HG03175 (cell line): Measurements from ENCODE around the gene SREBF1.
A peak's percentile ranks its signal among the peaks of the same experiment; 100 is the strongest.

ENCODE experiments used
- ATAC-seq: cut with Tn5 transposase; IDR thresholded peaks from one replicate; pipeline ENCODE4 v1.9.1; 2021; ENCODE audit warnings: mild to moderate bottlenecking, moderate library complexity; ENCODE audit not compliant: unreplicated experiment

Gene SREBF1

GRCh38 chr17:17836818-17837379, at the start of gene SREBF1:
TSS of gene SREBF1 (minus strand) at chr17:17836986. CDS start at chr17:17836817, 169 bp downstream.
- ATAC-seq = peak; percentile 31

GRCh38 chr17:17886226-17886625, 49.4 kb upstream of the SREBF1 start:
- ATAC-seq = no peak

GRCh38 chr17:17884391-17885357, 47.9 kb upstream of the SREBF1 start:
- no peak for ATAC-seq

GRCh38 chr17:17883801-17884200, 47.0 kb upstream of the SREBF1 start:
- no peak for ATAC-seq

- no peak for ATAC-seq
Measured at GRCh38 chr17:17882082-17882581, 45.3 kb upstream of the SREBF1 start.

GRCh38 chr17:17880577-17881196, 43.9 kb upstream of the SREBF1 start:
- ATAC-seq = no peak

GRCh38 chr17:17877529-17878358, 41.0 kb upstream of the SREBF1 start:
- no peak for ATAC-seq

- ATAC-seq = no peak
Measured at GRCh38 chr17:17876959-17877528, 40.3 kb upstream of the SREBF1 start.

- ATAC-seq = no peak
Measured at GRCh38 chr17:17874478-17874877, 37.7 kb upstream of the SREBF1 start.

GRCh38 chr17:17873450-17873991, 36.7 kb upstream of the SREBF1 start:
- no peak for ATAC-seq

GRCh38 chr17:17872547-17873345, 36.0 kb upstream of the SREBF1 start:
- ATAC-seq = no peak

GRCh38 chr17:17871913-17872312, 35.1 kb upstream of the SREBF1 start:
- ATAC-seq = no peak

- ATAC-seq = no peak
Measured at GRCh38 chr17:17870247-17870646, 33.5 kb upstream of the SREBF1 start.

- no peak for ATAC-seq
Measured at GRCh38 chr17:17868641-17869522, 32.1 kb upstream of the SREBF1 start.

- no peak for ATAC-seq
Measured at GRCh38 chr17:17866897-17867296, 30.1 kb upstream of the SREBF1 start.

- ATAC-seq = no peak
Measured at GRCh38 chr17:17866425-17866824, 29.6 kb upstream of the SREBF1 start.

- no peak for ATAC-seq
Measured at GRCh38 chr17:17865035-17865434, 28.2 kb upstream of the SREBF1 start.

GRCh38 chr17:17860766-17861107, 24.0 kb upstream of the SREBF1 start:
- ATAC-seq = no peak
